Vagina (tissue), 2 donors: ENCODE data around the gene HNRNPU.

ENCODE experiments used
- CTCF ChIP-seq, 3 experiments: fragments of 450-650 bp in 2 of 3; fragments of 200-600 bp in 1 of 3; sonication (generic) in 1 of 3; IDR thresholded peaks; one replicate each; pipeline ENCODE4 v1.5.1; 2017 to 2019; ENCODE audit warnings: antibody characterized with exemption in 3 of 3, mild to moderate bottlenecking in 2 of 3, moderate library complexity in 2 of 3
- POLR2A ChIP-seq, 2 donors: fragments of 450-650 bp; IDR thresholded peaks; one replicate each; pipeline ENCODE4 v1.6.1; 2017; ENCODE audit warnings: antibody characterized with exemption in 2 of 2, mild to moderate bottlenecking in 2 of 2, moderate library complexity in 2 of 2
- POLR2AphosphoS5 ChIP-seq, 2 donors: sonication (generic); formaldehyde crosslinking; IDR thresholded peaks; one replicate each; pipeline ENCODE4 v1.9.0; 2017; ENCODE audit warnings: antibody characterized with exemption in 2 of 2, mild to moderate bottlenecking in 2 of 2, low read depth in 1 of 2; ENCODE audit not compliant: insufficient read depth in 1 of 2

GRCh38 chr1:244822878-244823277, 41.5 kb downstream of the HNRNPU start:
- TF ChIP-seq POLR2A (IDR thresholded peaks at IDR 0.05) (no peak), CTCF (IDR thresholded peaks at IDR 0.05) (no peak), POLR2AphosphoS5 (IDR thresholded peaks at IDR 0.05; ENCODE audit: insufficient read depth in 1 of 2, low read depth in 1 of 2) (no peak)
